Activated T-cell treated with anti-CD3 and anti-CD28 coated beads, Interleukin-2, amount 50 U/mL, for 48 hours (primary cell): ENCODE results near the gene ZNF609.
"Not testable (repeated sequence)": the region's sequence is repeated elsewhere in the genome, so short reads cannot be mapped to it uniquely, and the experiment has no call there.

Experiments
- DNase-seq, 2 experiments: peaks; one replicate each; pipeline ENCODE4 v3.0.0-alpha.2; 2020

Gene ZNF609

GRCh38 chr15:64459066-64459781 is 1.2 kb upstream of the ZNF609 start:
- no peak for DNase-seq

GRCh38 chr15:64460724-64461720 is 644 bp downstream of the ZNF609 start:
- DNase-seq, result peak; percentile 64 to 70

- DNase-seq, result peak; percentile 52 to 59
Observed at GRCh38 chr15:64461721-64462162, 1.4 kb downstream of the ZNF609 start.

GRCh38 chr15:64462492-64462891 is 2.1 kb downstream of the ZNF609 start:
- DNase-seq, result no peak

DNA sequence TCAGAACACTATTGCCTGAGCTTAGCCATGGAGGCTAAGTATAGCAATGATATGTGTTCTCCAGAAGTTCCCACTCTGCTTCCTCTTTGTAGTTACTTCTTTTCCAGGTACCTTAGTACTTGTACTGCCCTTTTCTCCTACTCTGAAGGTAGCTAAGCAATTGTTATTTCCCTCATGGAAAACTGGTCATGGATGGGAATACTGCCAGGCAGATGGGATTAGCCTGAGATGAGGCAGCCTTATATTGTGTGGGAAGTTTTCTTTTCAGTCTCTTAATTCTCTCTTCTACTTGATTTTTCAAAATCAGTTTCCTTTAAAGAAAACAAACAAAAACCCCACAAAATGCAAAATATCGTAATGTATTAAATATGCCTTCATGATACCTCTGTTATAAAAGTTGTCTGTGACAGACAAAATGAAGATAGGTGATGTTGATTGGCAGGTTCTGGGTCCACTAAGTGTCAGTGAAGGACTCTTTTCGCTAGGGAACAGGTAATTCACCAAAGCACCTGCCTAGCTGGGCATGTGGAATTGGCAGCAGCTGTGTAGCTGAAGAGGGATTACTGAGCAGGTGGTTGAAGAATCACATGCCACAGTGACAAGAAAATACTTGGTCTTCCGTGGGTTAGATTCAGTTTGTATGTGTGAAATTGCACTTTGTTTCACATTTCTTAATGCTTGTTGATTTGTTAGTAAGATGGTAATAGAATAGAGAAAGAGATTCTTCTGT is 4.1 kb downstream of the ZNF609 start:
- peak in 1 of 2 experiments; percentile 34 for DNase-seq

- DNase-seq, result no peak
Observed at GRCh38 chr15:64466408-64467141, 6.2 kb downstream of the ZNF609 start.

- DNase-seq, result no peak
Observed at GRCh38 chr15:64472161-64472560, 11.8 kb downstream of the ZNF609 start.

DNA sequence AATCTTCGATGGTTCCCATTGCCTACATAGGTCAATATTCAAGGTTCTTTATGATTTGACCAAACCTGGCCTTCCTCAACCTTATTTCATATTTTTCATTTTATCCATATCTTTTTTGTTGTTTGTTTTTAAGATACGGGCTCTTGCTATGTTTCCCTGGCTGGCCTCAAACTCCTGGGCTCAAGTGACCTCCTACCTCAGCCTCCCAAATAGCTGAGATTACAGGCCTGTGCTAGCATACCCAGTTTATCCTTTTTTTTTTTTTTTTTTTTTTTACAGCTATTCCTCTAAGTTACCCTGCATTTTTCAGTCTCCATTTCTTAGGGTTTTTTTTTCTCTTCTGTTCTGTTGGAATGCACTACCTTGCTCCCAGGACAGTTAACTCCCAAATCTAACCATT is 14.5 kb downstream of the ZNF609 start:
- DNase-seq, result no peak

DNA sequence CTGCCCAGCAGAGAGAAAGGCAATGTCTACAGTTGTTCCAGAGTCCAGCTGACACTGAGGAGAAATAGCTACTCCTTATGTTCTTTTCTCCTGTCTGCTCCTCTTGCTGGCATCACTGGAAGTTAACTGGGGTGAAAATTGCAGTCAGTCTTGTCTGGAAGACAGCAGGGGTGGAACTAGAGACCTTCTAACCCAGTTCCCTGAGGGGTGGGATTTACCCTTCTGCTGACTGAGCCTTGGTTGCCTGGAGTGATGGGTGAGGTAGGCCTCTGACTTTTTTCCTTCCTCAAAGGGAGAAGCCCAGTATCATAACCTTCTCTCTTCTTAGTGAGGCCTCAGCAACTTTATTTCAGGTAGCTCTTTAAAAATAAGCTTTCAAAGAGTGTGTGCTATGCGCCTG is 16.2 kb downstream of the ZNF609 start:
- no peak for DNase-seq

DNA sequence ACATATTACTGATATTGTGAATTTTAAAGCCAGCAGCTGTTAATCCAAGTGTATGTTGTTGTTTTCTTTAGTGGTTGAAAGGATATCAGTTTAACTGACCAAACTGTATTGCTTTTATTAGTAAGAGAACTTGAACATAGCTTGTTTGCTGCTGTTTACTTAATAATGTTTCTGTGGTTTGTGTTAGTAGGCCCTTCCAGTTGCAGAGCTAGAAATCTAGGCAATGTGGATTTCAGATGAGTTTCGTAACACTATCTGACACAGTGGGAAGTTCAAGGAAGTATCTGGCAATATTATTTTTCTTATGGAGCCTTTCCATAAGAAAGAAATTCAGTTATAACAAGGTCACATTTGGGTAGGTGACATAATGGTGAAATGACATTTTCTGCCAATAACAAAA is 18.5 kb downstream of the ZNF609 start:
- DNase-seq, result no peak

DNA sequence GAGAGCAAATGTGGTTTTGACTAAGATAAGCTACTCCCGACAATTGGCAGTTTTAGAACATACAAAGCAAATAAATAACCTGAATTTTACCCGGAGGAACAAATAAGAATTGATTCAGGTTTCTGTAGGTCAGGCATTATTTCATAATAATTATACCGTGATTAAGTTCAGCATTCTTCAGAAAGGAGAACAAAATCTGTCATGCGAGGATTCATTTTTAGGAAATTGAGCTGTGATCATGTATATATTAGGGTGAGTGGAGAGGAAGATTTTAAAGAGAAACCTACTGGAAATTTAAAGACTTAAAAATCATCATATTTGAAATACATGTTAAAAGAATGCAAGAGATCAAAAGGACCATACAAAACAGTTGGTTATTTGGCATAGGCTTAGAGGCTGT is 20.5 kb downstream of the ZNF609 start:
- no peak for DNase-seq

GRCh38 chr15:64483749-64484148 is 23.4 kb downstream of the ZNF609 start:
- DNase-seq, result no peak

DNA sequence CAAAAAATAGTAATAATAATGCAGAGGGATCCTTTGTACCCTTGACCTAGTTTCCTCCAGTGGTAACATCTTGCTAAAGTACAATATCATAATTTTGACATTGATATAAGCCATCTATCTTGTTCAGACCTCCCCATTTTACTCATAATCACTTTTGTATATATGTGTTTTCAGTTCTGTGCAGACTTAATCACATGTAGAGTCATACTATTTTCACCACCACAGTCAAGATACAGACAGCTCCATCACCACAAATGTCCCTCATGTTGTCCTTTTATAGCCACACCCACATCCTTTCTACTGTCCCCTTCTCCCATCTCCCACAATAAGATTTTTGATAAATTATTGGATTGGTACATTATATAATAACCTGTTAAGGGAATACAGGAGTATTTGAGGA is 25.4 kb downstream of the ZNF609 start:
- DNase-seq, result no peak

- DNase-seq, result no peak
Observed at GRCh38 chr15:64490598-64491259, 30.4 kb downstream of the ZNF609 start.

GRCh38 chr15:64493641-64494040 is 33.3 kb downstream of the ZNF609 start:
- DNase-seq, result no peak

GRCh38 chr15:64495968-64496367 is 35.6 kb downstream of the ZNF609 start:
- not testable (repeated sequence) for DNase-seq

- no peak for DNase-seq
Observed at GRCh38 chr15:64500695-64501395, 40.5 kb downstream of the ZNF609 start.

GRCh38 chr15:64501396-64501715 is 41.0 kb downstream of the ZNF609 start:
- DNase-seq, result no peak

- DNase-seq, result no peak
Observed at GRCh38 chr15:64502151-64502550, 41.8 kb downstream of the ZNF609 start.

GRCh38 chr15:64502551-64502950 is 42.2 kb downstream of the ZNF609 start:
- DNase-seq, result no peak

DNA sequence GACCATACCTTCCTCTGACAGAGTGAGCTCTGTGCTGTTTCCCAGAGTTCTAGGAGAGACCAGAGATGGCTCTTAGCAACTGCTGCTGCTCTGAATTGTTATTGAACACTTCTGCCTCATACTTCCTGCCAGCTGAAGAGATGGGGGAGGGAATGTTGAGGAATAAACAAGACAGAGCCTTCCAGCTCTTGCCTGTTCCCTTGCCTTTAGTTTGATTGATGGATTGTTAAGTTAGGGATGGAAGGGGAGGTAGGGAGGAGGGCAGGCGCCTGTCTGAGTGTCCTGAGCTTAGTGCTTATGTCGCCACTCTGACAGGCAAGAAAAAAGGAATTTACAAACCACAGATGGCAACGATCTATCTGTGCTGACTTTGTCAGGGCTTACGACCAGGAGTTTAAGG is 42.8 kb downstream of the ZNF609 start:
- DNase-seq, result no peak
